H9 (cell line): ENCODE measurements around the gene IRX5. TPM values are rescaled to one million over a fixed set of nuclear protein-coding genes. Genes with fewer than 3 reads are reported as not detected.

Experiments
- DNase-seq: peaks from one replicate; pipeline ENCODE4 v3.0.0-alpha.2; 2017
- H2AFZ ChIP-seq: one replicate; pipeline ENCODE4 v1.6.1; 2013; ENCODE audit warnings: mild to moderate bottlenecking, low read length, control low read depth, moderate library complexity
- H2AK5ac ChIP-seq: 2 replicates; pipeline ENCODE4 v1.6.1; 2013; ENCODE audit warnings: low read length, control low read depth, mixed read lengths; ENCODE audit not compliant: insufficient read length
- H2BK120ac ChIP-seq: one replicate; pipeline ENCODE4 v1.6.1; 2013; ENCODE audit warnings: low read depth, mild to moderate bottlenecking, low read length, control low read depth, inconsistent platforms; ENCODE audit not compliant: poor library complexity, severe bottlenecking
- H2BK12ac ChIP-seq: 2 replicates; pipeline ENCODE4 v1.6.1; 2013; ENCODE audit warnings: low read length, control low read depth, mixed read lengths, low read depth; ENCODE audit not compliant: insufficient read length
- H2BK15ac ChIP-seq: 2 replicates; pipeline ENCODE4 v1.6.1; 2013; ENCODE audit warnings: low read depth, low read length, control low read depth
- H2BK20ac ChIP-seq: one replicate; pipeline ENCODE4 v1.6.1; 2013; ENCODE audit warnings: low read depth, mild to moderate bottlenecking, low read length, control low read depth, inconsistent platforms; ENCODE audit not compliant: poor library complexity, severe bottlenecking
- H2BK5ac ChIP-seq: 2 replicates; pipeline ENCODE4 v1.6.1; 2013; ENCODE audit warnings: low read length, control low read depth, mixed read lengths; ENCODE audit not compliant: insufficient read length
- H3K14ac ChIP-seq: 2 replicates; pipeline ENCODE4 v1.6.1; 2013; ENCODE audit warnings: low read length, control low read depth; ENCODE audit not compliant: insufficient read depth
- H3K18ac ChIP-seq: 2 replicates; pipeline ENCODE4 v1.6.1; 2013; ENCODE audit warnings: low read depth, mild to moderate bottlenecking, mixed read lengths, low read length, control low read depth; ENCODE audit not compliant: insufficient read length
- H3K23ac ChIP-seq: 2 replicates; pipeline ENCODE4 v1.6.1; 2013; ENCODE audit warnings: low read length, control low read depth, mixed read lengths, low read depth; ENCODE audit not compliant: insufficient read length
- H3K23me2 ChIP-seq: 2 replicates; pipeline ENCODE4 v1.6.1; 2013; ENCODE audit warnings: low read depth, mild to moderate bottlenecking, mixed read lengths, low read length, control low read depth; ENCODE audit not compliant: insufficient read length, poor library complexity, severe bottlenecking
- H3K27ac ChIP-seq: 2 replicates; pipeline ENCODE4 v1.5.1; 2013; ENCODE audit warnings: low read length, control low read depth, mixed read lengths, low read depth; ENCODE audit not compliant: insufficient read length
- H3K27me3 ChIP-seq: 2 replicates; pipeline ENCODE4 v1.6.1; 2013; ENCODE audit warnings: low read length, control low read depth, inconsistent platforms; ENCODE audit not compliant: insufficient read depth
- H3K4ac ChIP-seq: 2 replicates; pipeline ENCODE4 v1.6.1; 2013; ENCODE audit warnings: low read depth, mild to moderate bottlenecking, control low read depth, inconsistent platforms, low read length, moderate library complexity
- H3K4me1 ChIP-seq: 2 replicates; pipeline ENCODE4 v1.6.1; 2013; ENCODE audit warnings: low read length, control low read depth, inconsistent platforms; ENCODE audit not compliant: insufficient read depth
- H3K4me2 ChIP-seq: 2 replicates; pipeline ENCODE4 v1.6.1; 2013; ENCODE audit warnings: low read length, control low read depth, mixed read lengths; ENCODE audit not compliant: insufficient read length, insufficient read depth
- H3K56ac ChIP-seq: 2 replicates; pipeline ENCODE4 v1.6.1; 2013; ENCODE audit warnings: low read depth, mild to moderate bottlenecking, mixed read lengths, low read length, control low read depth; ENCODE audit not compliant: insufficient read length
- H3K79me1 ChIP-seq: 2 replicates; pipeline ENCODE4 v1.6.1; 2013; ENCODE audit warnings: low read depth, mild to moderate bottlenecking, moderate library complexity, low read length, control low read depth, inconsistent platforms; ENCODE audit not compliant: insufficient read depth, poor library complexity, severe bottlenecking
- H3K79me2 ChIP-seq: 2 replicates; pipeline ENCODE4 v1.6.1; 2013; ENCODE audit warnings: low read length, control low read depth, inconsistent platforms; ENCODE audit not compliant: insufficient read depth
- H3K9ac ChIP-seq: 2 replicates; pipeline ENCODE4 v1.6.1; 2013; ENCODE audit warnings: low read length, control low read depth, mixed read lengths; ENCODE audit not compliant: insufficient read length; ENCODE audit errors: extremely low read depth
- H3K9me3 ChIP-seq: one replicate; pipeline ENCODE4 v1.6.1; 2013; ENCODE audit warnings: low read depth, low read length, inconsistent platforms; ENCODE audit not compliant: control insufficient read depth
- H3T11ph ChIP-seq: one replicate; pipeline ENCODE4 v1.6.1; 2013; ENCODE audit warnings: mild to moderate bottlenecking, low read length, control low read depth, inconsistent platforms
- H4K20me1 ChIP-seq: one replicate; pipeline ENCODE4 v1.6.1; 2013; ENCODE audit not compliant: control insufficient read depth, insufficient read length, insufficient read depth
- H4K5ac ChIP-seq: 2 replicates; pipeline ENCODE4 v1.6.1; 2013; ENCODE audit warnings: low read depth, mild to moderate bottlenecking, mixed read lengths, low read length, control low read depth; ENCODE audit not compliant: insufficient read length
- H4K8ac ChIP-seq: replicated peaks from 2 replicates; pipeline ENCODE4 v1.6.1; 2013; ENCODE audit warnings: low read length, control low read depth, mixed read lengths, low read depth; ENCODE audit not compliant: insufficient read length
- H4K91ac ChIP-seq: 2 replicates; pipeline ENCODE4 v1.6.1; 2013; ENCODE audit warnings: low read depth, mild to moderate bottlenecking, moderate library complexity, mixed read lengths, low read length, control low read depth; ENCODE audit not compliant: insufficient read length
- H3K27ac Mint-ChIP-seq, 3 experiments: 2 replicates in 2 of 3; 3 replicates in 1 of 3; pipeline ENCODE4 v1.8.0; 2020 to 2021; ENCODE audit warnings: mixed read lengths in 3 of 3, mild to moderate bottlenecking in 1 of 3, moderate library complexity in 1 of 3
- H3K27me3 Mint-ChIP-seq: 2 replicates; pipeline ENCODE4 v1.8.0; 2021; ENCODE audit warnings: low read depth, mild to moderate bottlenecking, moderate library complexity, mixed read lengths
- H3K36me3 Mint-ChIP-seq, 3 experiments: 2 replicates in 2 of 3; 3 replicates in 1 of 3; pipeline ENCODE4 v1.8.0; 2020 to 2021; ENCODE audit warnings: low read depth in 3 of 3, mixed read lengths in 3 of 3; ENCODE audit not compliant: insufficient read depth in 1 of 3
- H3K4me1 Mint-ChIP-seq, 2 experiments: 2 replicates each; pipeline ENCODE4 v1.8.0; 2020; ENCODE audit warnings: mixed read lengths in 2 of 2
- H3K4me3 Mint-ChIP-seq, 2 experiments: 2 replicates in 1 of 2; 3 replicates in 1 of 2; pipeline ENCODE4 v1.8.0; 2020 to 2021; ENCODE audit warnings: mild to moderate bottlenecking in 2 of 2, mixed read lengths in 2 of 2, moderate library complexity in 1 of 2
- H3K9me3 Mint-ChIP-seq, 2 experiments: 2 replicates in 1 of 2; 3 replicates in 1 of 2; pipeline ENCODE4 v1.8.0; 2020; ENCODE audit warnings: mild to moderate bottlenecking in 2 of 2, mixed read lengths in 2 of 2, moderate library complexity in 1 of 2
- CTCF ChIP-seq: fragments of 200-600 bp; sonication (generic); conservative IDR thresholded peaks from 3 replicates; pipeline ENCODE4 v1.8.0; 2021; ENCODE audit warnings: antibody characterized with exemption, mild to moderate bottlenecking
- WGBS: extraction: QIAGEN DNeasy Blood & Tissue Kit; methylation state at CpG from one replicate; pipeline ENCODE4 v1.1.7; 2013; ENCODE audit warnings: missing lambda C conversion rate, low lambda C conversion rate, mixed read lengths; ENCODE audit not compliant: insufficient read length; ENCODE audit errors: extremely low coverage; 5-methylcytosine and 5-hydroxymethylcytosine counted together
- total RNA-seq: library from RNA; stranded (reverse); gene quantifications from 2 replicates; pipeline ENCODE4 v1.2.1, GENCODE V29; 2021

IRX5 gene
- total RNA-seq, 1 experiment from 2014 or later: 0.59 TPM

- Histone ChIP-seq H3K14ac (no peak overlapping the region), H3K27ac (no peak overlapping the region), H2BK120ac (no peak overlapping the region), H2BK15ac (no peak overlapping the region), H3K18ac (no peak overlapping the region), H3K4me1 (no peaks in the 10 kb centered on the region), H4K5ac (no peak overlapping the region), H2BK5ac (no peak overlapping the region), H3K4ac (no peak overlapping the region), H3K79me2 (no peaks in the 10 kb centered on the region), H3K23ac (no peak overlapping the region), H3K79me1 (no peaks in the 10 kb centered on the region), H4K8ac (no peak overlapping the region), H4K91ac (no peak overlapping the region), H3K4me2 (no peak overlapping the region), H3K27me3 (no peaks in the 10 kb centered on the region), H2AK5ac (no peak overlapping the region), H2AFZ (no peak overlapping the region), H2BK12ac (no peak overlapping the region), H2BK20ac (no peak overlapping the region), H3K23me2 (no peaks in the 10 kb centered on the region), H3T11ph (no peak overlapping the region), H3K56ac (no peak overlapping the region), H4K20me1 (no peaks in the 10 kb centered on the region), H3K9me3 (no peaks in the 10 kb centered on the region), H3K9ac (no peak overlapping the region)
- no peak for DNase-seq
- Mint-ChIP-seq H3K4me1 (no peaks in the 10 kb centered on the region), H3K27me3 (no peaks in the 10 kb centered on the region; the same call in 1 of the 2 replicates), H3K4me3 (no peak overlapping the region), H3K27ac (no peak overlapping the region), H3K36me3 (0 out of 7 replicates have a peak, but pooled peaks cover 0 to 2% (median 0%) of the 10 kb centered on the region in 3 experiments), H3K9me3 (peaks cover 0 to 6% of the 10 kb centered on the region in 2 experiments)
- WGBS: no CpG with 5 or more reads among the region's 2 CpGs
- no peak for TF ChIP-seq CTCF
These were observed 27.6 kb upstream of the IRX5 start for GRCh38 chr16:54903047-54903446.
